HCT116 (cell line): Measurements from ENCODE around the gene SLC17A4.

Experiments used
- EZH2 ChIP-seq: fragments of 200-600 bp; sonication (generic); IDR thresholded peaks from 2 replicates; pipeline ENCODE4 v1.6.1; 2017; ENCODE audit warnings: antibody characterized with exemption, mixed run types
- POLR2A ChIP-seq: IDR thresholded peaks from 2 replicates; pipeline ENCODE4 v1.7.0; 2011; ENCODE audit warnings: borderline replicate concordance; ENCODE audit not compliant: insufficient read depth, insufficient read length; ENCODE audit errors: extremely low read depth
- POLR2AphosphoS5 ChIP-seq: IDR thresholded peaks from 2 replicates; pipeline ENCODE4 v1.6.1; 2011; ENCODE audit warnings: mild to moderate bottlenecking, low read depth, low read length, moderate library complexity
- SRF ChIP-seq: IDR thresholded peaks from 2 replicates; pipeline ENCODE4 v1.6.1; 2012; ENCODE audit warnings: low read depth
- TF ChIP-seq, protein P1 (sequence below), 3 experiments: fragments of 200-600 bp in 1 of 3; sonication (generic) in 1 of 3; IDR thresholded peaks in 2 of 3; conservative IDR thresholded peaks in 1 of 3; 2 replicates each; pipeline ENCODE4 v1.5.1; 2012 to 2017; ENCODE audit warnings: low read depth in 2 of 3, low read length in 2 of 3, antibody characterized with exemption in 1 of 3, borderline replicate concordance in 1 of 3, control low read depth in 1 of 3, mild to moderate bottlenecking in 1 of 3, mixed read lengths in 1 of 3, mixed run types in 1 of 3, moderate library complexity in 1 of 3; ENCODE audit not compliant: insufficient read depth in 1 of 3

DNA sequence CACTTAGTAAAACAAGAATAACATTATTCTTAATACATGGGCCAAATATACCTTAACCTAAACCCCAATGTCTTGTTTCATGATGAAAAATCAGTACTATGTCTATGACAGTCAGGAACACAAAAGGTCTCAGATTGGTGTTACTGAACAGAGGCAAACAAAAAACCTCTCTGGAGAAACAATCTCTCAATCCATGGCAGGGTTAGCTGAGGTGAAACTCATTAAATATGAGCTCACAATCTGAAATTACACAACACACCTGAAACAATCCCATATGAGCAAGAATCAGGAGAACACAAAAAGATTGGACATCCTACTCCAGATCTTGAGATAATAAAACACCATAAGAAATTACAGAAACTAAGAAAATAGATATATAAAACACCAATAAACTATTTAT lies 6.5 kb upstream of the SLC17A4 start:
- TF ChIP-seq, protein P1, sequence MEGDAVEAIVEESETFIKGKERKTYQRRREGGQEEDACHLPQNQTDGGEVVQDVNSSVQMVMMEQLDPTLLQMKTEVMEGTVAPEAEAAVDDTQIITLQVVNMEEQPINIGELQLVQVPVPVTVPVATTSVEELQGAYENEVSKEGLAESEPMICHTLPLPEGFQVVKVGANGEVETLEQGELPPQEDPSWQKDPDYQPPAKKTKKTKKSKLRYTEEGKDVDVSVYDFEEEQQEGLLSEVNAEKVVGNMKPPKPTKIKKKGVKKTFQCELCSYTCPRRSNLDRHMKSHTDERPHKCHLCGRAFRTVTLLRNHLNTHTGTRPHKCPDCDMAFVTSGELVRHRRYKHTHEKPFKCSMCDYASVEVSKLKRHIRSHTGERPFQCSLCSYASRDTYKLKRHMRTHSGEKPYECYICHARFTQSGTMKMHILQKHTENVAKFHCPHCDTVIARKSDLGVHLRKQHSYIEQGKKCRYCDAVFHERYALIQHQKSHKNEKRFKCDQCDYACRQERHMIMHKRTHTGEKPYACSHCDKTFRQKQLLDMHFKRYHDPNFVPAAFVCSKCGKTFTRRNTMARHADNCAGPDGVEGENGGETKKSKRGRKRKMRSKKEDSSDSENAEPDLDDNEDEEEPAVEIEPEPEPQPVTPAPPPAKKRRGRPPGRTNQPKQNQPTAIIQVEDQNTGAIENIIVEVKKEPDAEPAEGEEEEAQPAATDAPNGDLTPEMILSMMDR (IDR thresholded peaks at IDR 0.05 in 2 of 3, conservative IDR thresholded peaks at IDR 0.05 in 1 of 3; ENCODE audit: borderline replicate concordance in 1 of 3, insufficient read depth in 1 of 3, low read depth in 2 of 3, low read length in 2 of 3), result no peak
- no peak for TF ChIP-seq SRF
- TF ChIP-seq POLR2AphosphoS5, result no peak
- no peak for TF ChIP-seq POLR2A
- no peak for TF ChIP-seq EZH2
